ENCODE data around the gene EPHB4.
"Not testable (repeated sequence)": the region's sequence is repeated elsewhere in the genome, so short reads cannot be mapped to it uniquely, and the experiment has no call there.

The EPHB4 gene

GRCh38 chr7:100818366-100818765 lies 9.0 kb downstream of the EPHB4 start:
- no peak for TF ChIP-seq MYC (IDR thresholded peaks at IDR 0.05; ENCODE audit: low read depth, low read length)
- no peak for TF ChIP-seq CTCF (IDR thresholded peaks at IDR 0.05; ENCODE audit: low read depth, low read length)
- no peak for TF ChIP-seq POLR2A (IDR thresholded peaks at IDR 0.05; ENCODE audit: extremely low read depth, insufficient read length)
- TF ChIP-seq MAX (IDR thresholded peaks at IDR 0.05; ENCODE audit: low read depth, low read length), result no peak
- DNase-seq (ENCODE audit: low read depth), result no peak
- H3K4me3 ChIP-seq (ENCODE audit: low read depth, low read length), result no peak overlapping the region

GRCh38 chr7:100817097-100817496 lies 10.2 kb downstream of the EPHB4 start:
- no peak for DNase-seq (ENCODE audit: low read depth)
- TF ChIP-seq POLR2A (IDR thresholded peaks at IDR 0.05; ENCODE audit: extremely low read depth, insufficient read length) (no peak), MYC (IDR thresholded peaks at IDR 0.05; ENCODE audit: low read depth, low read length) (no peak), MAX (IDR thresholded peaks at IDR 0.05; ENCODE audit: low read depth, low read length) (no peak), CTCF (IDR thresholded peaks at IDR 0.05; ENCODE audit: low read depth, low read length) (no peak)
- H3K4me3 ChIP-seq (ENCODE audit: low read depth, low read length), result no peak overlapping the region

DNA sequence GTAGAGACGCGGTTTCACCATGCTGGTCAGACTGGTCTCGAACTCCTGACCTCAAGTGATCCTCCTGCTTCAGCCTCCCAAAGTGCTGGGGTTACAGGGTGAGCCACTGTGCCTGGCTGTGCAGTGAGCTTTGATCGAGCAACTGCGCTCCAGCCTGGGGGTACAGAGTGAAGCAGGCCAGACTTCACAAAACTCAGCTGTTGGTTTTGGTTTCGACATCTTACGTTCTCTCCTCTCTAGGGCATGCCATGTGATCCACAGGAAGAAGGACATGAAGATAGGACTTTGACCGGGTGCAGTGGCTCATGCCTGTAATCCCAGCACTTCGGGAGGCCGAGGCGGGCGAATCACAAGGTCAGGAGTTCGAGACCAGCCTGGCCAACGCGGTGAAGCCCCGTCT lies 10.8 kb downstream of the EPHB4 start:
- peak; percentile 60 for TF ChIP-seq MAX (IDR thresholded peaks at IDR 0.05; ENCODE audit: low read depth, low read length)
- not testable (repeated sequence) for H3K4me3 ChIP-seq (ENCODE audit: low read depth, low read length)
- peak; percentile 67 for DNase-seq (ENCODE audit: low read depth)

- H3K4me3 ChIP-seq (ENCODE audit: low read depth, low read length), result no peak overlapping the region
- DNase-seq (ENCODE audit: low read depth), result no peak
- TF ChIP-seq MYC (IDR thresholded peaks at IDR 0.05; ENCODE audit: low read depth, low read length), result no peak
- no peak for TF ChIP-seq CTCF (IDR thresholded peaks at IDR 0.05; ENCODE audit: low read depth, low read length)
- TF ChIP-seq MAX (IDR thresholded peaks at IDR 0.05; ENCODE audit: low read depth, low read length), result no peak
- TF ChIP-seq POLR2A (IDR thresholded peaks at IDR 0.05; ENCODE audit: extremely low read depth, insufficient read length), result no peak
Observed at GRCh38 chr7:100812729-100813128, 14.6 kb downstream of the EPHB4 start.

DNA sequence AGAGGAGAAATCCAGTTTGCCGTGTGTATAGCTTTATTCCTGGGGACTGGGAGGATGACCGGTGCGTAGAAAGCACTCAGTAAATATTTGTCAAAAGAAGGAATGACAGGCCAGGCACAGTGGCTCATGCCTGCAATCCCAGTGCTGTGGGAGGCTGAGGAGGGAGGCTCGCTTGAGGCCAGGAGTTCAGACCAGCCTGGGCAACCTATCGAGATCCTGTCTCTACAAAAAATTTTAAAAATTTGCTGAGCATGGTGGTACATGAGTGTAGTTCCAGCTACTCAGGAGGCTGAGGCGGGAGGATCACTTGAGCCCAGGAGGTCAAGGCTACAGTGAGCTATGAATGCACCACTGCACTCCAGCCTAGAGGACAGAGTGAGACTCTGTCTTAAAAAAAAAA lies 15.8 kb downstream of the EPHB4 start:
- H3K4me3 ChIP-seq (ENCODE audit: low read depth, low read length), result no peak overlapping the region
- no peak for TF ChIP-seq MYC (IDR thresholded peaks at IDR 0.05; ENCODE audit: low read depth, low read length)
- no peak for TF ChIP-seq POLR2A (IDR thresholded peaks at IDR 0.05; ENCODE audit: extremely low read depth, insufficient read length)
- TF ChIP-seq CTCF (IDR thresholded peaks at IDR 0.05; ENCODE audit: low read depth, low read length), result no peak
- TF ChIP-seq MAX (IDR thresholded peaks at IDR 0.05; ENCODE audit: low read depth, low read length), result no peak
- no peak for DNase-seq (ENCODE audit: low read depth)

- TF ChIP-seq POLR2A (IDR thresholded peaks at IDR 0.05; ENCODE audit: extremely low read depth, insufficient read length) (no peak), MYC (IDR thresholded peaks at IDR 0.05; ENCODE audit: low read depth, low read length) (no peak), MAX (IDR thresholded peaks at IDR 0.05; ENCODE audit: low read depth, low read length) (no peak), CTCF (IDR thresholded peaks at IDR 0.05; ENCODE audit: low read depth, low read length) (no peak)
- no peak overlapping the region for H3K4me3 ChIP-seq (ENCODE audit: low read depth, low read length)
- no peak for DNase-seq (ENCODE audit: low read depth)
Observed at GRCh38 chr7:100808354-100808875, 18.9 kb downstream of the EPHB4 start.

DNA sequence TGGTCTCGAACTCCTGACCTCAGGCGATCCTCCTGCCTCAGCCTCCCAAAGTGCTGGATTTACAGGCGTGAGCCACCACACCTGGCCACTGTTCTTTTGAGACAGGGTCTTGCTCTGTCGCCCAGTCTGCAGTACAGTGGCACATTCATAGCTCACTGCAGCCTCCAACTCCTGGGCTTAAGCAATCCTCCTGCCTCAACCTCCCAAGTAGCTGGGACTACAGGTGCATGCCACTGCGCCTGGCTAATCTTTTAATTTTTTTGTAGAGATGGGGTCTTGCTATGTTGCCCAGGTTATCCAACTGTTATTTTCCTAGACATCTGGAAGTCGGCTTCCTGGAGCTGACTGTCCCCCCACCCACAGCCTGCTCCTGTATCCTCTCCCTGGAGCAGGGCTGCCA lies 20.4 kb downstream of the EPHB4 start:
- DNase-seq (ENCODE audit: low read depth); H3K4me3 ChIP-seq (ENCODE audit: low read depth, low read length): not testable (repeated sequence)
